OCI-LY1 (cell line): Measurements from ENCODE around the gene ETF1.
A peak's percentile ranks its signal among the peaks of the same experiment; 100 is the strongest.

Source experiments
- H2AFZ ChIP-seq: fragments of 200-600 bp; sonication (generic), shearing (Covaris generic); 2 replicates; pipeline ENCODE4 v1.6.0; 2014; ENCODE audit warnings: antibody characterized with exemption, mild to moderate bottlenecking, low read length
- H3F3A ChIP-seq: fragments of 200-600 bp; sonication (generic), shearing (Covaris generic); 2 replicates; pipeline ENCODE4 v1.6.0; 2014; ENCODE audit warnings: mild to moderate bottlenecking, antibody characterized with exemption, low read length, moderate library complexity; ENCODE audit not compliant: insufficient read depth
- H3K27ac ChIP-seq: fragments of 200-600 bp; sonication (generic); 2 replicates; pipeline ENCODE4 v1.5.1; 2014; ENCODE audit warnings: low read length, mixed run types, mild to moderate bottlenecking, low read depth; ENCODE audit not compliant: poor library complexity, severe bottlenecking
- H3K27me3 ChIP-seq: fragments of 200-600 bp; sonication (generic); 2 replicates; pipeline ENCODE4 v1.6.0; 2014; ENCODE audit warnings: antibody characterized with exemption, mild to moderate bottlenecking, low read length, moderate library complexity; ENCODE audit not compliant: insufficient read depth
- H3K36me3 ChIP-seq: fragments of 200-600 bp; sonication (generic); 2 replicates; pipeline ENCODE4 v1.6.1; 2014; ENCODE audit warnings: mild to moderate bottlenecking, antibody characterized with exemption, low read length, moderate library complexity, mixed read lengths; ENCODE audit not compliant: insufficient read depth
- H3K4me1 ChIP-seq: fragments of 200-600 bp; sonication (generic); 2 replicates; pipeline ENCODE4 v1.5.1; 2014; ENCODE audit warnings: mild to moderate bottlenecking, low read length, moderate library complexity; ENCODE audit not compliant: insufficient read depth, severe bottlenecking
- H3K4me2 ChIP-seq: fragments of 200-600 bp; sonication (generic), shearing (Covaris generic); 2 replicates; pipeline ENCODE4 v1.6.1; 2014; ENCODE audit warnings: low read length
- H3K4me3 ChIP-seq: fragments of 200-600 bp; sonication (generic); 2 replicates; pipeline ENCODE4 v1.5.1; 2014; ENCODE audit warnings: low read length, low read depth, mild to moderate bottlenecking, mixed read lengths; ENCODE audit not compliant: poor library complexity, severe bottlenecking
- H3K79me2 ChIP-seq: fragments of 200-600 bp; shearing (Covaris generic); 2 replicates; pipeline ENCODE4 v1.6.1; 2016; ENCODE audit warnings: mixed run types, low read length, mixed read lengths; ENCODE audit not compliant: insufficient read depth
- H3K9ac ChIP-seq: fragments of 200-600 bp; sonication (generic), shearing (Covaris generic); 2 replicates; pipeline ENCODE4 v1.6.1; 2014; ENCODE audit warnings: mild to moderate bottlenecking, low read length, mixed read lengths
- H3K9me2 ChIP-seq: fragments of 200-600 bp; sonication (generic), shearing (Covaris generic); 2 replicates; pipeline ENCODE4 v1.6.1; 2014; ENCODE audit warnings: low read depth, mild to moderate bottlenecking, low read length, mixed read lengths
- H3K9me3 ChIP-seq: fragments of 200-600 bp; shearing (Covaris generic); 2 replicates; pipeline ENCODE4 v1.6.1; 2014; ENCODE audit warnings: low read length, mixed read lengths
- H4K20me1 ChIP-seq: fragments of 200-600 bp; sonication (generic), shearing (Covaris generic); 2 replicates; pipeline ENCODE4 v1.6.0; 2016; ENCODE audit warnings: mild to moderate bottlenecking, low read length; ENCODE audit not compliant: insufficient read depth
- CTCF ChIP-seq: fragments of 200-600 bp; sonication (generic), shearing (Covaris generic); IDR thresholded peaks from 2 replicates; pipeline ENCODE4 v1.5.1; 2017; ENCODE audit warnings: mild to moderate bottlenecking, antibody characterized with exemption, low read length, moderate library complexity, mixed read lengths
- EZH2 ChIP-seq: fragments of 200-600 bp; sonication (generic), shearing (Covaris generic); IDR thresholded peaks from 2 replicates; pipeline ENCODE4 v1.8.0; 2017; ENCODE audit warnings: borderline replicate concordance, mixed run types, mild to moderate bottlenecking, antibody characterized with exemption, low read length, moderate library complexity, mixed read lengths

The ETF1 gene

GRCh38 chr5:138466900-138467710, 75.9 kb downstream of the ETF1 start:
- Histone ChIP-seq H3K9ac (no peak overlapping the region), H3K4me3 (no peak overlapping the region), H3K4me2 (no peak overlapping the region)

GRCh38 chr5:138466125-138466899, 76.7 kb downstream of the ETF1 start:
- Histone ChIP-seq H2AFZ (no peak overlapping the region), H3K9ac (peak overlapping the region; percentile 52; the same call in 1 of the 2 replicates), H3K4me2 (peak overlapping the region; percentile 89), H4K20me1 (no peaks in the 10 kb centered on the region), H3K4me1 (peaks cover 16% of the 10 kb centered on the region), H3K9me3 (no peaks in the 10 kb centered on the region), H3K4me3 (peak overlapping the region; percentile 73), H3K27ac (no peak overlapping the region), H3K9me2 (no peaks in the 10 kb centered on the region), H3F3A (no peaks in the 10 kb centered on the region), H3K79me2 (no peaks in the 10 kb centered on the region), H3K36me3 (no peaks in the 10 kb centered on the region), H3K27me3 (no peaks in the 10 kb centered on the region)
- TF ChIP-seq CTCF (no peak), EZH2 (no peak)

More at GRCh38 chr5:138466900-138467710, 75.9 kb downstream of the ETF1 start:
- TF ChIP-seq CTCF (no peak), EZH2 (no peak)
- Histone ChIP-seq H3K36me3 (no peaks in the 10 kb centered on the region), H3K4me1 (peaks cover 16% of the 10 kb centered on the region), H2AFZ (no peak overlapping the region), H3K79me2 (no peaks in the 10 kb centered on the region), H3K9me2 (no peaks in the 10 kb centered on the region), H3K27me3 (no peaks in the 10 kb centered on the region), H3K27ac (no peak overlapping the region), H3F3A (no peaks in the 10 kb centered on the region), H4K20me1 (no peaks in the 10 kb centered on the region), H3K9me3 (no peaks in the 10 kb centered on the region)

GRCh38 chr5:138465261-138466124, 77.5 kb downstream of the ETF1 start, which contains the start of gene EGR1:
TSS of gene EGR1 (plus strand) at chr5:138465479. CDS start at chr5:138465762, 283 bp downstream.
- TF ChIP-seq CTCF = no peak
- no peak for TF ChIP-seq EZH2

More at GRCh38 chr5:138465261-138466124, 77.5 kb downstream of the ETF1 start, which contains the start of gene EGR1:
- no peaks in the 10 kb centered on the region for H3K27me3 ChIP-seq
- H3K36me3 ChIP-seq = no peaks in the 10 kb centered on the region
- H3K9me2 ChIP-seq = no peaks in the 10 kb centered on the region
- H3K27ac ChIP-seq = peak within 1 kb of the TSS; percentile 70
- no peaks in the 10 kb centered on the region for H4K20me1 ChIP-seq
- peak within 1 kb of the TSS; percentile 84 for H3K9ac ChIP-seq
- H3K9me3 ChIP-seq = no peaks in the 10 kb centered on the region
- peak within 1 kb of the TSS; percentile 68 for H2AFZ ChIP-seq
- no peaks in the 10 kb centered on the region for H3F3A ChIP-seq
- peaks cover 20% of the 10 kb centered on the region for H3K4me1 ChIP-seq
- H3K79me2 ChIP-seq = no peaks in the 10 kb centered on the region
- H3K4me3 ChIP-seq = peak within 1 kb of the TSS; percentile 73
- peak within 1 kb of the TSS; percentile 89 for H3K4me2 ChIP-seq
